ENCODE data around the gene NID1. TPM values are rescaled to one million over a fixed set of nuclear protein-coding genes. Genes with fewer than 3 reads are reported as not detected.
A peak's percentile ranks its signal among the peaks of the same experiment; 100 is the strongest.

NID1 gene
- total and polyA plus RNA-seq, 4 donors, result 15.4 to 151 (median 45.1) TPM

- no peak for ATAC-seq (ENCODE audit: insufficient read depth, low FRiP score)
- peaks cover 0 to 34% (median 7%) of the 10 kb centered on the region in 5 donors for H3K4me1 ChIP-seq (ENCODE audit: control insufficient read depth in 5 of 5, insufficient read depth in 5 of 5, low read length in 5 of 5)
- peak overlapping the region in 1 of 2 donors; percentile 99 for H3K27ac ChIP-seq (ENCODE audit: low read depth in 1 of 2, low read length in 1 of 2)
- no peaks in the 10 kb centered on the region for H3K36me3 ChIP-seq (ENCODE audit: control insufficient read depth in 4 of 4, insufficient read depth in 4 of 4, low read length in 4 of 4)
- 64 to 79% methylated on average over 12 of the region's 12 CpGs for WGBS, 2 donors
- peaks cover 0 to 4% (median under 1%) of the 10 kb centered on the region in 4 donors for H3K9me3 ChIP-seq (ENCODE audit: control insufficient read depth in 4 of 4, insufficient read depth in 3 of 4, low read length in 3 of 4)
- peak; percentile 30 to 84 (median 80) for DNase-seq
- H3K9ac ChIP-seq (ENCODE audit: insufficient read depth in 1 of 2, low read length in 2 of 2), result peak overlapping the region in 1 of 2 donors; percentile 17
- no peak overlapping the region for H3K4me3 ChIP-seq
- TF ChIP-seq CTCF (IDR thresholded peaks at IDR 0.05; ENCODE audit: control extremely low read depth, extremely low read depth), result no peak
- H3K27me3 ChIP-seq (ENCODE audit: control insufficient read depth in 3 of 3, insufficient read depth in 3 of 3, low read length in 2 of 3), result peaks cover 0 to 11% (median 0%) of the 10 kb centered on the region in 3 donors
Observed at GRCh38 chr1:236067854-236068454, 3.1 kb upstream of the NID1 start.

- DNase-seq, result peak in 2 of 3 donors; percentile 19 to 32
- peaks cover 0 to 3% (median 0%) of the 10 kb centered on the region in 4 donors for H3K36me3 ChIP-seq (ENCODE audit: control insufficient read depth in 4 of 4, insufficient read depth in 4 of 4, low read length in 4 of 4)
- H3K9me3 ChIP-seq (ENCODE audit: control insufficient read depth in 4 of 4, insufficient read depth in 3 of 4, low read length in 3 of 4), result peaks cover 0 to 4% (median under 1%) of the 10 kb centered on the region in 4 donors
- H3K9ac ChIP-seq (ENCODE audit: insufficient read depth in 1 of 2, low read length in 2 of 2), result no peak overlapping the region
- no peak for TF ChIP-seq CTCF (IDR thresholded peaks at IDR 0.05; ENCODE audit: control extremely low read depth, extremely low read depth)
- H3K27me3 ChIP-seq (ENCODE audit: control insufficient read depth in 3 of 3, insufficient read depth in 3 of 3, low read length in 2 of 3), result peaks cover 0 to 11% (median 0%) of the 10 kb centered on the region in 3 donors
- H3K4me3 ChIP-seq, result no peak overlapping the region
- no peak for ATAC-seq (ENCODE audit: insufficient read depth, low FRiP score)
- peaks cover 0 to 39% (median 8%) of the 10 kb centered on the region in 5 donors for H3K4me1 ChIP-seq (ENCODE audit: control insufficient read depth in 5 of 5, insufficient read depth in 5 of 5, low read length in 5 of 5)
- 33 to 67% methylated on average over 6 of the region's 6 CpGs for WGBS, 2 donors
- peak overlapping the region; percentile 76 to 99 for H3K27ac ChIP-seq (ENCODE audit: low read depth in 1 of 2, low read length in 1 of 2)
Observed at GRCh38 chr1:236066828-236067386, 2.0 kb upstream of the NID1 start.

DNA sequence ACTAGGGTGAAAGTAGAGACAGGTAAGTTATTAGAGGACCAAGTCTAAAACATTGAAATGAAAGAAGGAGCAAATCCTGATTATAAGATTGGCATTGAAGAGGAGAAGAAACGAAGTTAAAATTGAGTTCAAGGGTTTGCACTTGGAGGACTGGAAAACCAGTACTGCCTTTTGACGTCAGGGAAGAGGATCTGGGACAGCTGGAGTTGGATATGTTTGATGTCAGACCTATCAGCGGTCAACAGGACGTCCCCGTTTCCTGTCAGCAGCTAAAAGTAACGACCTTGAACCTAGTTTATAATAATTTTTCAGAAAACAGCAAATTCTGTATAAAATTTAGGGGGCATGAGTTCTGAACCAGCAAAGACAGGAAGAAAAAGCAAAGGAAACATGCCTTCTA, 1.2 kb upstream of the NID1 start:
- Histone ChIP-seq H3K27me3 (ENCODE audit: control insufficient read depth in 3 of 3, insufficient read depth in 3 of 3, low read length in 2 of 3) (peaks cover 0 to 11% (median 0%) of the 10 kb centered on the region in 3 donors), H3K9me3 (ENCODE audit: control insufficient read depth in 4 of 4, insufficient read depth in 3 of 4, low read length in 3 of 4) (peaks cover 0 to 4% (median under 1%) of the 10 kb centered on the region in 4 donors), H3K36me3 (ENCODE audit: control insufficient read depth in 4 of 4, insufficient read depth in 4 of 4, low read length in 4 of 4) (peaks cover 0 to 3% (median under 1%) of the 10 kb centered on the region in 4 donors), H3K4me1 (ENCODE audit: control insufficient read depth in 5 of 5, insufficient read depth in 5 of 5, low read length in 5 of 5) (peaks cover 0 to 43% (median 11%) of the 10 kb centered on the region in 5 donors), H3K9ac (ENCODE audit: insufficient read depth in 1 of 2, low read length in 2 of 2) (no peak overlapping the region), H3K4me3 (no peak overlapping the region), H3K27ac (ENCODE audit: low read depth in 1 of 2, low read length in 1 of 2) (peak overlapping the region in 1 of 2 donors; percentile 99)
- peak in 2 of 3 donors; percentile 58 to 69 for DNase-seq
- ATAC-seq (ENCODE audit: insufficient read depth, low FRiP score), result no peak
- 54 to 59% methylated on average over 6 of the region's 6 CpGs for WGBS, 2 donors
- no peak for TF ChIP-seq CTCF (IDR thresholded peaks at IDR 0.05; ENCODE audit: control extremely low read depth, extremely low read depth)

Data from lung (tissue), 12 donors.